8988T (cell line): ENCODE results near the gene GSE1.

Experiments
- DNase-seq: peaks from one replicate; pipeline ENCODE4 v3.0.0; 2011

GSE1 gene

DNA sequence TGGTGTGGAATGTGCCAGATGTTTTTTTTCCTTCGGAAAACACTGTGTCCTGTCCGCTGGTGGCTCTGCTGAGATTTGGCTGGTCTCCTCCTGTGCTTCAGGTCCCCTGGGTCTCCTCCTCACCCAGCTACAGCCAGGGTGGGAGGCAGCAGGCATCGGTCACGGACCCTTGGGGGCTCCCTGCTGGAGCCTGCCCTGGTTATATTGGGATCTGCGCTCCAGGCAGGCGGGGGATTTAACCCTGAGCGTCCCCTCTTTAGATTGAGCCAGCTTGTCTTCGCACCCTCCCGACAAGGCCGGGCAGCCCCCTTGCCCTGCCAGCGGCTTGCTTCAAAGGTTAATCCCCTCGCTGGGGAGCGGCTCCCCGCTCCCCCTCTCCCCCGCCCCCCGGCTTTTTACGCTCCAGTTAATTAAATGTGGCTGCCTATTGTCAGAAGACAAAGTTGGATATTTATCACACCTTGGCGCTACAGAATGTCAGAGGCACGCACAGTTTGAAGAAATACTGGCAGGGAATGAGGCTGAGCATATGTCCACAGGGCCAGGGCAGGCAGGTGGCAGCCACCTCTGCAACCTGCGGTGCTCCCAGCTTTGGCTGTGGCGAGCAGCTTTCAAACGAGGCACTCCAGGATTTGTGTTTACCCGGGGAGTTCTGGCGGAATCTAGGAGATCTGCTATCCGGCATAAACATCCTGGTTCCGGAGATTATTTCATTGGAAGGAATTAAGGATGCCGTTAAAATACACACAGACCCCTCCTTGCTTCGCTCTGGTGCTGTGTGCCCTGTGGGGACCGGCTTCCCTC is 38.2 kb upstream of the GSE1 start:
- no peak for DNase-seq

DNA sequence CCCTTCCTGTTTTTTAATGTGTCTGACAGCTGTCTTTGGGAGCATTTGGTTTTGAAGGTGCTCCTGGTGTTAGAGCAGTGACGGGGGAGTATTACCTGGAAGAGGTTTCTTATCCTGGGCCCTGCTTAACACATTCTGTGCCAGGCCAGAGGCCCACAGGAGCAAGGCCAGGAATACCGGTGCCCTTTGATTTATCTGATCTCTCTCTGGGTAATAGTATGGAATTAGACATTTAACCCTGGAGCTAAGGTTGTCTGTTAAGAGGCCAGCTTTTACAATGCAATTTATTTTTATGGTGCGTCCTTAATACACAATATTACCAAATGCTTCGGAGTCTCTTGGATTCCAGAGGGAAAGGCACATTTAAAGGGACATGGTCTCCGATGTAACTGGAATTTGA is 37.2 kb upstream of the GSE1 start:
- DNase-seq, result no peak

DNA sequence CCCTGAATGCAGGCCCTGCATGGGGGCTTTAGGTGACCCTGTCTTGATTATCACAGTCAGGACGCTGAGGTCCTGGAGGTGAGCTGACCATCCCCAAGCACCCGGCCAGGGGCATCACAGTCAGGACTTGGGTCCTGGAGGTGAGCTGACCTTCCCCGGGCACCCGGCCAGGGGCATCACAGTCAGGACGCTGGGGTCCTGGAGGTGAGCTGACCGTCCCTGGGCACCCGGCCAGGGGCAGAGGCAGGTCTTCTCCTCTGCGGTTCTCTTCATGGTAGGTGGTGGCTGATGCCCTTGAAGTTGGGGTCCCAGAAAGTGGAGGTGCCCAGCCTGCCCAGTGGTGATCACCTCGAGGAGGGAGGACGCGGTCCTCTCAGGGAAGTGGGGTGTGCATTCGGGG is 36.2 kb upstream of the GSE1 start:
- no peak for DNase-seq

DNA sequence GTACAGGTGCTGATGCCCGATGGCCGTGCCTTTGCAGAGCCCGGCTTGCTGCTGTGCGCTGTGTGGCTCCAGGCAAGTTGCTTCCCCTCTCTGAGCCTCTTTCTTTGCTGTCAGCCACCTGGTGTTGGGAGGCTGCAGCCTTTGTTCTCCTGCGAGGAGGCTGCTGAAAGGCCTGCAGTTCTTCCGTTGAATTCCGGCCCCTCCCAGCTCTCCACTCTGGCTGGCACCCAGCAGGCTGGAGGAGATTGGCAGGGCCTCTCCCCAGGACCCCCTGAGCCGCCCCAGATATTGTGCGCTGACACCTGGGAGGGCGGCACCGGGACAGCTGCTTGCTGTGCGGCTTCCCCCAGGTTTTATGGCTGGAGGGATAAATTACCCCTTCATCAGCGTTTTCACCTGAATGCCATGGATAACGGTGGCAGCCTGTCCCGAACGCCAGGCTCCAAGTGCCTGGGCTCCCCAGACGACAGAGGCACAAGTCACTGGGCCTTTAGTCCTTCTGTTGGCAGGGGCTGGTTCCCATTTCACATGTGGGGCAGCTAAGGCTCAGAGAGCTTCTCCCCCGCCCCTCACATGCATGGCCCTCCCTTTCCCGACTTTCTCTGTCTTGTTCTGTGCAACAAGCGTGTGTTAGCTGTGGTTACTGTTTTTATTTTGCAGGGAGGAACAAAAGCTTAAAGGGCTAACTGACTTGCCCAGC is 35.1 kb upstream of the GSE1 start:
- DNase-seq, result no peak

DNA sequence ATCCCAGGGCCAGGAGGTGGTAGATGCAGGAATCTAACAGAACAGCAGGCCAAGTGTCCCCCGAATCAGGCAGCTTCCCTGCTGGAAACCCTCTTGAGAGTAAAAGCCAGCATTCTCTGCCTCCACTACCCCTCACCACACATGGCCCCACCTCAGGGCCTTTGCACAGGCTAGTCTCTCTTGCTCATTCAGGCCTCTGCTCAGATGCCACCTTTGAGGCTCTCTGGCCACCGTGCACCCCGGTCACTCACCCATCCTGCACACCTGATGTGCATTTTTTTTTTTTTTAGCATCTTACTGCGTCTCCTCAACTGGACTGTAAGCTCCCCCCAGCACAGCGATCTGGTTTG is 34.5 kb upstream of the GSE1 start:
- no peak for DNase-seq

DNA sequence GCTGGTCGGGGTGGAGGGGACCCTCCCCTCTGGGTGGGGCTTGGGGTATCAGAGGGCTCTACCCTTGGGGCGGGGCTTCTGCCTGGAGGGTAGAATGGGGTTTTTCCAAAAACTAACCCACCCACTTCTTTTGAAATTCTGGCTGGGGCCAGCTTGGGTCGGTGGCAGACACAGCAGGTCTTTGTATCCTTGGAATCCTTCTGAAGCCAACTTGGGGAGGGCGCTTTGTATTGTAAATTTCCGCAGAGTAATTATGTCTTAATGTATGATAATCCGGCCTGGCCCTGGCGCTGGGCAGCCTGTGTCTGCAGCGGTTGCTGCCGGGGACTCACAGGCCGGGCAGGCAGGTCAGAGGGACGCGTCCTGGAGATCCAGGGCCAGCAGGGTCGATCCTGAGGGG is 33.9 kb upstream of the GSE1 start:
- no peak for DNase-seq

DNA sequence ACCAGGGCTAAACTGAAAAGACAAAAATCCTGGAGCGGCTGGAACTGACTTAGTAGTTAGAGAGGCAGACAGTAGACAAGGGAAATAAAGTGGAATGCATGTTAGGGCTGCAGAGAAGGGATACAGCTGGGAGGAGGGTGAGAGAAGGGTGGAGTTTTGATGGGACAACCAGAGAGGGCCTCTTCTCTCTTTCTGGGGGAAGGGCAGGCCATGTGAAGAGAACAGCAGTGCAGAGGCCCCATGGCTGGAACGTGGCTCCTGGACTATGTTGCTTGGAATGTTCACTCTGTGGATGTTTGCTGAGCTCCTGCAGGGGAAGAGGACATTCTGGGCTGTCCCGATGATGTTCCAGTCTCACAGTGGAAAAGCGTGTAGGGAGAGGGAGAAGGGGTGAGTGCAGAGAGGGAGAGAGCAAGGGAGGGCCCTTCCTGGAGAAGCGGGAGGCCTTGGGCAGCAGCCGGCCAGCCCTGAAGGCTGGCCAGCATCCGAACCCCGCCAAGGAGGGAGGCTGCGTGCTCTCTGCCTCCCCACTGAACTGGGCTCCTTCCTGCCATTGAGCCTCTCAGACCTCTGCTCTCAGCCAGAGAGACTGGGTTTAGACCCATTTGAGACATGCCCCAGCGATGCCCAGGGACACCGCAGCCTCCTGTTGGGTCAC is 33.1 kb upstream of the GSE1 start:
- DNase-seq, result no peak

DNA sequence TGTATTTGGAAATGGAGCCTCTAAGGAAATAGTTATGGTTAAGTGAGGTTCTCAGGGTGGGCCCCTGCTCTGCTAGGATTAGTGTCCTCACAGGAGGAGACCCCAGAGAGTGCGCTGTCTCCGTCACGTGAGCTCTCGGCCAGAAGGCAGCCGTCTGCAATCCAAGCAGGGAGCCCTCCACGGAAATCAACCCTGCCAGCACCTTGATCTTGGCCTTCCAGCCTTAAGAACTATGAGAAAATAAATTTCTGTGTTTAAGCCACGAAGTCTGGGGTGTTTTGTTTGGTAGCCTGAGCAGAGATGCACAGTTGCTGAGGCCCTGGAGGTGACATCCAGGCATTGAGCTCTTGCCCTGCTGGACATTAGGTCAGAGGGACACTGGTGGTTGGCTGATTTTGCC is 32.4 kb upstream of the GSE1 start:
- DNase-seq, result no peak

DNA sequence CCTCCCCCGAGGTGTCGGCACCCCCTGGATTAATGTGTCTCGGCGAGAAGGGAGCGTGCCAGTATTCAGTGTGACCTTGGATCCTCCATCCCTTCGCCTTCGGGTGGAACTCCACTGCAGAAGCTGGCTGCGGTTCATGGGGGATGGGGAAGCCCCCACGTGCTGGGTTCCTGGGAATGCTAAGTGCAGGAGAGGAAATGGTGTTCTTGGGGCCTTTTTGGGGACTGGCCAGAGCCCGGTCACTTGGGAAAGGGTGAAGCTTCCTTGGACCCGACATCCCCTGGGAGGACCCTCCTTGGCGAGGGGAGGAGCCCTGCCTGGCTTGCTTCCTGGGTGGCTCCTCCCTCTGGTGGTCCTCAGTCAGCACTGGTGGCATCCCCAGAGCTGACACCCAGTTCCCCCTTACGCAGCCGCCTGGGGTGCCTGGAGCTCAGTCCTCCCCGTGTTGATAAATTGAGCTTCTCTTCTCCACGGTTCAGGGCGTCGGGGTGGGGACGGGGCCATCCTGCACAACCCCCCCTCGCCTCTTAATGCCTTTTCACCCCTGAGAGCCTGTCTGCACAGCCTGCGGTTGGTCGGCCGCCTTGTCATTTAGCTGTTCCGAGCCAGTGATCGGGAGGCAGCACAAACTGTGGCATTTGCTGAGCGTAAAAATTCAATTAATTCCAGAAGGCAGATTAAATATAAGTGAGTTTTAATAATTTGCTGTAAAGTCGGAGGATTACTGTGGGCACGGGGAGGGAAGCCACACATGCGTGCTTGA is 30.7 kb upstream of the GSE1 start:
- DNase-seq, result no peak

DNA sequence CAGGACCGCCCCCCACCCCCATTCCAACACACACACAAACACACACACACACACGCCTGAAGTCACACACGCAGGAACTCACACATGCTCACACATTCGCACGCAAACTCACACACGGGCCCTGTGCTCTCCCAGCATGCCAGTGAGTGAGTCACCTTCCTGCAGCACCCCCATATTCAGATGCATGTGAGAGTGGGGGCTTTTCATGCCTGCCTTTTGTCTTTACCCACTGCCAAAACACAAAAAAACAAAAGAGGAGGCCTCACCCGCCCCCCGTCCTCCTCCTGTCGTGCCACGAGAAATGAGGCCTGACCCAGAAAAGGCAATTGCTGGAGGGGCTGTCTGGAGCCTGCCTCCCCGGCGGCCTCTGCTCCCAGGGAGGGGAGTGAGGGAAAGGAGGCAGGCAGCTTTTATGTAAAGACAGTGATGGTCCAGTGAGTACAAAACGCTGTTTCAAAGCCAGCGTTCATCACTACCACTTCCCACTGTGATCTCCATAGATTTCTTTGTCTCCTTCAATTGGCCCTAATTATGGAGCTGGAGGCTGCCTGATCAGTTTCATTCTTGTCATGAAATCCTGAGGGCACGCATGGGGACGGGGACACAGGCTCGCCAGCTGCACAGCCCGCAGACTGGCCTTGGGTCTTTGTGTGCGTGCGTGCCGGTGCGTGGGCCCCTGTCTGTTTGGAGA is 29.5 kb upstream of the GSE1 start:
- DNase-seq, result no peak

DNA sequence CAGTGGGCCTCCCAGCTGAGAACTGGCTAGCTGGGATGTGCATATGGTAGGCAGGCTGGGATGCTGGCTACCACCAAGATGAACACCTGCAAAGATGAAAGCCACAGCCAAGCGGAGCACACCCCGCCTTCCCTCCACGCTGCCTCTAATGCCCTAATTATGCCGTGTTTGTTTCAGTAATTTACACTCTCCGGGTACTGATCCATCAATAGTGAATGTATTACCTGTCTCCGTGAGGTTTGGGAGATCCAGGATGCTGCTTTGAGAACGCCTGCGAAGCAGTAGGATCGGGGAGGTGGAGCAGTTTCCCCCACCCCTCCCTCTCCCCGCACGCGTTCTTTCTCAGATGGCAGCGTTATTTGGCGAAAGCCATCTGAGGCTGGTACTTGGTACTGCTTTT is 28.9 kb upstream of the GSE1 start:
- DNase-seq, result no peak

DNA sequence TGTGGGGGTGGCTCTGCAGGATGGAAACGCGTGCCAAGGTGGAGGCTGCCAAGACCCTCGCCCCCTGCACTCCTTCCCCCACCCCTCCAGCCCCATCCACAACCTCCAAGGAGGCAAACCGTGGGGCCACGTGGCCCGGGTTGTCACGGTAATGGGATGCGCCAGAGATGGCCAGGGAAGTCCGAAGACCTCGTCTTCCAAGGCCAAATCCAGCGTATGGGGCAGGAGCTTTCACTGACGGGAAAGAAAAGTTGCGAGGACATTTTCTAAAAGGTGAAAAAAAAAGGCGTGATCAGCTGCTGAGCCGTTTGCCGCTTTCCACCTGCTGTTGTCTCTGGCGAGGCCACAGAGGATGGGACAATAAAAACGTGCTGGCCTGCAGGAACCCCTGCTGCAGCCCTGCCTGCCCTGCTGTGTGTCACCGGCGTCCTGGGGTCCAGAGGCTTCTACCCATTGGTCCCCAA is 28.3 kb upstream of the GSE1 start:
- DNase-seq, result no peak

DNA sequence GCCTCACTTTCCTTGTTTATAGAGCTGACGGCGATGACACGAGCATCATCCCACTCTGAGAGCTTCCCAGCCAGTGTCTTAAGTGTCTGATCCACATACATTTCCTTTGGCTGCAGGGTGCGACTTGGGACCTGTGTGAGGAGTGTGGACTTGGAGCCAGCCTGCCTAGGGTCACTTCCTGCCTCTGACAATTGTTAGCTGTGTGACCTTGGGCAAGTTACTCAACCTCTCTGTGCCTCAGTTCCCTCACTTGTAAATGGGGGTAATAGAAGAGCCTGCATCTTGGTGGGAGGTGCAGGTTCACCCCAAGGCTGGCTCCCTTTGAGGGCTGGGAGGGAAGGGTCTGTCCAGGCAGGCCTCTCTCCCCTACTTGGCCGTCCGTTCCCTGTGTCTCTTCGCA is 27.4 kb upstream of the GSE1 start:
- DNase-seq, result no peak

DNA sequence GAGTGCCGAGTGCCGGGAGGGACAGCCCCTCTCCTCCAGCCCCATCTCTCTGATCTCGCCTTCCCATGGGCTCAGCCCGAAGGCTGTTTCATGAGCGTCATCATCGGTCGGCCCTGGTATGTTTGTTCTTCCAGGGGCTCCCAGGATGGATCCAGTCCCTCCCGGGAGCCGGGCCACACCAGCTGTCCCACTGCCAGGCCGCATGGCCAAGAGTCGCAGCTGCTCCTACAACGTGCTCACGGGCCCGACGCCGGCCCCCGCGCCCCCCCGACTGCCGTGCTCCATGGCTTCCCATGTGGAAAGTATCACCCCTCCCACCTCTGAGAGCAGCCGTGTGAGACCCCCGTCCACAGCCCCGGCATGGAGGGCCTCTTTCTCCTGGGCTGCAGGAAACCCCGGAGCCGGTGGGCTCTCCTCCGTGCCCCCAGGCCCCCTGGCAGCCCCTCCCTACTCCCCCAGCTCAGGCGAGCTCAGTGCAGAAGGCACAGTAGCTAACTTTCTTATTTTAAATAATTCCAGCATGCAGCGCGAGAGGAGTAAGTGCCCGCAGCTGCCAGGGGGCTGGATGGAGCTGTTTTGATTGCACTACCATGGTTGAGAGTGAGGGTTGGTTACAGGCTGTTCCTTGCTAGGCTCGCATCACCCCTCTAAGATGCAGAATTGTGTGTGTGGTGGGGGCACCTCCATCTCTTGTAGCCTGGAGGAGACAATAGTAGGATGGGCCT is 26.6 kb upstream of the GSE1 start:
- no peak for DNase-seq

DNA sequence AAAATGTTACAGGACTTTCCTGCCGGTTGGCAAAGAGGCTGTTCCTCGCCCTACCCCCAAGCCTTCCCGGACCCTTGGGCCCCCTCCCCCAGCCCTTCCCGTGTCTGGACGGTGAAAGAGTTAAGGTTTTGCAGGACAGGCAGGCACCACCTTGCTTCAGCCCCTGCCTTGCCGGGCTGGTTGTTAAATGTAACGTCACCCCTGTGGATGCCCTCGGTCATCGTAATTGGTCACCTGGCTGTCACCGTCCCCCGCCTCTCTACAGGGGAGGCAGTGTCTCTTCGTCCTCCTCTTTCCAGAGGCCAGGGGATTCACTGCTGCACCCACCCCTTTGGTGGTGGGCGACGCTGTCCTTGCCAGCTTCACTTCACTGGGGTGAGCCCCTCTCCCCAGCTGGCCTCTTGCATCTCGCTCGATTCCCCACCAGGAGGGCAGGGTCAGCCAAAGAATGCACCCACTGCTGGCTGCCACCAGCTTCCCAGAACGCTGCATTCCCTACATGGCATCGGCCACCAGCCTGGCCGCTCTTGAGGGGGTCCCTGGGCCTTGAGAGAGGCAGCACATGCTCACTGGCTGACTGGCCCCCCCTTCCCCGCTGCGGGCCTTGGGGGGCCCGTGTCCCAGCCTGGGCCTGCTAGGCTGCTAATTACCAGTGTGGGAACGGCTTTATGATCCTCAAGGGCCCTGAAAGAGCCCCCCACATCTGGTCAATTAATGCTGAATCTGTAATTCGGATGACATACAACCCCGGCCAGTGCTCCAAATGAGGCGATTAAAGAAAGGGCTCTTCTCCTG is 25.2 kb upstream of the GSE1 start:
- DNase-seq, result no peak

DNA sequence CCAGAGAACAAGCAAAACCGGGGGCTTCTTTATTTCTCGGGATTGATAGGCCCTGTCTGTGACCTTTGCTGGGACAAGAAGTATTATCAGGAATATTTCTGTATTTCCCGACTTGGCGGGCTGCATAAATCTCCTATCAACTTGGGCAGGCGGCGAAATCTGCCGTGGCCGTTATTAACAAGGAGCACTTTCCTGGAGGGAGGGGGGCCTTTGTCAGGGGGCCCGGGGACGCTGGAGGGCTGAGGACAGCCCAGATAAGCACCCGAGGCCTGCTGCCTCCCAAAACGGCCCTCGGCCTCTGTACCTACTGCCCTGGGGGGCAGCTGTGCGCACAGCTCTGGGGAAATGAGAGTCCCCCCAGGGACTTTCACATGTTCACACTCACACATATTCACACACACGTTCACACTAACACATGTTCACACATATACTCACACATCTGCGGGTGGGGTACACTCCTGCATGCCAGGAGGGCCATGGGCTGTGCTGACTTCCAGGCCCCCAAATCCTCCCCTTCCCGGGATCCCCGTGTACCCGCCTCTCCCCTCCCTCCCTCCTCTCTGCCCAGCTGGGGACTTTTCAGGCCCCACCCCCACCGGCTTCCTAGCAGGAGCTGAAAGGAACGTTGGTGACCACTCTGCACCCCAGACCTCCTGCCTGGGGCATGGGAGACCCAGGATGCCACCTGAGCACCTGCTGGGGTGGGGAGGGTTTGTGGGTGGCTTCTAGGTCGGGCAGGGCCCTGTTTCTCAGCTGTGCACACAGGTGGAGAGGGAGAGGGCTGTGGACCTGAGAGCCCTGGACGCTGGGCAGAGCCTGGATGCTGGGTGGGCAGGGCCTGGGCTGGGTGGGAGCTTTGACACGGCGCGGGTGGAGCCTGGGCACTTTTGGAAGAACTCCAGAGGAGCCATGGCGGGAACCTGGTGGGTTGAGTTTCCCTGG is 24.3 kb upstream of the GSE1 start:
- DNase-seq, result no peak

DNA sequence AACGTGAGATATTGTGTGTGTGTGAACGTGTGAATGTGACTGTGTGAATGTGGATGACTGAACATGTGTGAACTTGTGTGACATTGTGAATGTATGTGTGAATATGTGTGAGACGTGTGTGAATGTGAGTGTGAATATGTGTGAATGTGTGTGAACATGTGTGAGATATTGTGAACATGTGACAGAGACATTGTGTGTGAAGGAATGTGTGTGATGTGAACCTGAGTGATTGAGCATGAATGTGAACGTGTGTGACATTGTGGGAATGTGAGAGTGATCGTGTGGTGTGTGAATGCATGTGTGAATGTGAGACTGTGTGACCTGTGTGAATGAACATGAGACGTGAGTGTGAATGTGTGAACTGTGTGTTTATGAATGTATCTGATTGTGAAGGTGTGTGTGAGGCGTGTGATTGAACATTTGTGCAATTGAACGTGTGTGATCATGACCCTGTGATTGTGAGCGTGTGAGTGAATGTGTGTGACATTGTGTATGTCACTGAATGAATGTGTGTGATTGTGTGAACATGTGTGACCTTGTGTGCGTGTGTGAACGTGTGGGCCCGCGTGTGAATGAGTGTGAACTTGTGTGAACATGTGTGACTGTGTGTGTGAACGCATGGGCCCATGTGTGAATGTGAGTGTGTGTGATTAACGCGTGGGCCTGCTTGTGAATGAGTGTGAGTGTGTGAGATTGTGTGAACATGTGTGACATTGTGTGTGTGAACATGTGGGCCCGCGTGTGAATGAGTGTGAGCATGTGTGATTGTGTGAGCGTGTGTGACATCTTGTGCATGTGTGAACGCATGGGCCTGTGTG is 23.2 kb upstream of the GSE1 start:
- DNase-seq, result no peak

DNA sequence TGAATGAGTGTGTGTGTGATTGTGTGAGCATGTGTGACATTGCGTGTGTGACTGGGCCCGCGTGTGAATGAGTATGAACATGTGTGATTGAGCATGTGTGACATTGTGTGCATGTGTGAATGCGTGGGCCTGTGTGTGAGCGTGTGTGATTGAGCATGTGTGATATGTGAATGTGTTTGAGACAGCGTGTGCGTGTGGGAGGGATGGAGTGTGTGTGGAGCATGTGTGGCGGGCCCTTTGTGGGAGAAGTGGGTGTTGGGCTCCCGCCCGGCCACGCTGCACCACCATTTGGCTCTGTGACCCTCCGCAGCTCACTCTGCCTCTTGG is 22.7 kb upstream of the GSE1 start:
- DNase-seq, result no peak

DNA sequence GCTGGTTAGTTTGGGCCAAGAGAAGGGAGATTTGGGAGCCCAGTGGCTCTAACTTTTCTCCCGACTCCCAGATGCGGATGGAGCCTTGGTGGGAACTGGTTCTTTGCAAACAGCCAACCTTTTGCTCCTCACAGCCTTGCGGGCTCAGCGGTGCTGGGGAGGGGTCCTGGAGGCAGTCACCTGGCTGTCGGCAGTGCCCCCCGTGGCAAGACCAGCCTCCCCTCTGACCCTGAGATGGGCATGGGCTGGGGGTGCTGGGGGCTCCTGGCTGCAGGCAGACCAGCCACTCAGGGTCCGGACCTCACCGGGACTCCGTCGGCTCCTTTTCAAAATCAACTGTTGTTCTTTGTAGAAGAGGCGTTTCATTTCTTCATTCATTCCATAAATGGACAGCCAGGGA is 21.7 kb upstream of the GSE1 start:
- no peak for DNase-seq
